HL-60 (cell line): Measurements from ENCODE around the gene SHB.

Experiments
- CTCF ChIP-seq: IDR thresholded peaks from one replicate; pipeline ENCODE4 v1.5.1; 2011; ENCODE audit warnings: low read length, control low read depth, inconsistent platforms; ENCODE audit not compliant: insufficient read depth
- GABPA ChIP-seq: IDR thresholded peaks from 2 replicates; pipeline ENCODE4 v1.6.1; 2012; ENCODE audit warnings: low read depth
- POLR2AphosphoS5 ChIP-seq: IDR thresholded peaks from 2 replicates; pipeline ENCODE4 v1.6.1; 2012; ENCODE audit warnings: low read depth
- REST ChIP-seq: IDR thresholded peaks from 2 replicates; pipeline ENCODE4 v1.6.1; 2012; ENCODE audit warnings: low read depth; ENCODE audit not compliant: insufficient replicate concordance
- SPI1 ChIP-seq: IDR thresholded peaks from 2 replicates; pipeline ENCODE4 v1.6.1; 2012; ENCODE audit warnings: low read depth, mild to moderate bottlenecking, borderline replicate concordance

GRCh38 chr9:37922363-37923117, 146.5 kb downstream of the SHB start:
- no peak for TF ChIP-seq CTCF
- TF ChIP-seq POLR2AphosphoS5 = no peak
- no peak for TF ChIP-seq GABPA
- no peak for TF ChIP-seq REST
- no peak for TF ChIP-seq SPI1
